WTC11 (cell line): Measurements from ENCODE around the gene LRRC23. TPM values are rescaled to one million over a fixed set of nuclear protein-coding genes. Genes with fewer than 3 reads are reported as not detected.

Source experiments
- ATAC-seq: fragments of 200-7000 bp; cut with Tn5 transposase; 2 replicates; pipeline ENCODE4 v1.10.0; 2021; ENCODE audit warnings: mild to moderate bottlenecking, moderate library complexity
- CTCF ChIA-PET: fragments of 300-600 bp; sonication (Branson Sonifier 250); formaldehyde crosslinking; loops from one replicate; lab custom pipeline; 2021; ENCODE audit warnings: antibody characterized with exemption; lab: Charles Lee
- POLR2A ChIA-PET: fragments of 350-600 bp; sonication (Branson Sonifier 250); formaldehyde crosslinking; loops from one replicate; lab custom pipeline; 2021; ENCODE audit warnings: antibody characterized with exemption; lab: Charles Lee
- DNase-seq: peaks from one replicate; pipeline ENCODE4 v3.0.0; 2021; ENCODE audit warnings: low spot score
- H3K27ac Mint-ChIP-seq: 2 replicates; pipeline ENCODE4 v1.8.0; 2021; ENCODE audit warnings: mixed read lengths
- H3K27me3 Mint-ChIP-seq: 2 replicates; pipeline ENCODE4 v1.8.0; 2021; ENCODE audit warnings: low read depth, mild to moderate bottlenecking, moderate library complexity, mixed read lengths
- H3K36me3 Mint-ChIP-seq: 2 replicates; pipeline ENCODE4 v1.8.0; 2021; ENCODE audit warnings: mixed read lengths
- H3K4me1 Mint-ChIP-seq: 2 replicates; pipeline ENCODE4 v1.8.0; 2022; ENCODE audit warnings: mixed read lengths
- H3K4me3 Mint-ChIP-seq: 2 replicates; pipeline ENCODE4 v1.8.0; 2021; ENCODE audit warnings: mild to moderate bottlenecking, moderate library complexity, mixed read lengths
- H3K9me3 Mint-ChIP-seq: 2 replicates; pipeline ENCODE4 v1.8.0; 2021; ENCODE audit warnings: mixed read lengths
- JUN ChIP-seq: sonication (generic); formaldehyde crosslinking; IDR thresholded peaks from 2 replicates; pipeline ENCODE4 v1.8.0; 2023; ENCODE audit warnings: mild to moderate bottlenecking, missing genetic modification reagents
- KAT7 ChIP-seq: sonication (generic); formaldehyde crosslinking; IDR thresholded peaks from 2 replicates; pipeline ENCODE4 v1.8.1; 2023; ENCODE audit warnings: missing genetic modification reagents, mild to moderate bottlenecking, borderline replicate concordance
- NFE2L1 ChIP-seq: sonication (generic); formaldehyde crosslinking; IDR thresholded peaks from 2 replicates; pipeline ENCODE4 v1.8.1; 2023; ENCODE audit warnings: missing genetic modification reagents
- SP1 ChIP-seq: sonication (generic); formaldehyde crosslinking; conservative IDR thresholded peaks from 2 replicates; pipeline ENCODE4 v1.8.1; 2022; ENCODE audit warnings: missing genetic modification reagents
- ZBTB21 ChIP-seq: sonication (generic); formaldehyde crosslinking; IDR thresholded peaks from 2 replicates; pipeline ENCODE4 v1.8.1; 2023; ENCODE audit warnings: mild to moderate bottlenecking, missing genetic modification reagents, borderline replicate concordance
- ZNF232 ChIP-seq: sonication (generic); formaldehyde crosslinking; IDR thresholded peaks from 2 replicates; pipeline ENCODE4 v1.8.0; 2022; ENCODE audit warnings: mild to moderate bottlenecking, missing genetic modification reagents
- ZNF281 ChIP-seq: sonication (generic); formaldehyde crosslinking; IDR thresholded peaks from 2 replicates; pipeline ENCODE4 v1.8.0; 2023; ENCODE audit warnings: mild to moderate bottlenecking, missing genetic modification reagents
- ZNF423 ChIP-seq: fragments of 250-450 bp; sonication (Bioruptor Pico); IDR thresholded peaks from 2 replicates; pipeline ENCODE4 v2.1.2; 2022; ENCODE audit warnings: mild to moderate bottlenecking, moderate library complexity
- microRNA-seq: library from miRNA; unstranded; fragments of <30 nt; microRNA quantifications from one replicate; pipeline ENCODE4 v1.2.0, GENCODE V29; 2022; ENCODE audit warnings: borderline number of aligned reads
- total RNA-seq: library from RNA; stranded (reverse); gene quantifications from 3 replicates; pipeline ENCODE4 v1.2.3, GENCODE V29; 2021

LRRC23 gene
- total RNA-seq, 1 experiment from 2014 or later = 3.1 TPM

GRCh38 chr12:6963016-6963731 lies 58.6 kb downstream of the LRRC23 start:
- no peak overlapping the region for H3K27ac Mint-ChIP-seq
- H3K9me3 Mint-ChIP-seq = no peaks in the 10 kb centered on the region
- H3K4me1 Mint-ChIP-seq = peaks cover 55% of the 10 kb centered on the region
- H3K36me3 Mint-ChIP-seq = peaks cover 30% of the 10 kb centered on the region
- DNase-seq (peak; percentile 83), ATAC-seq (peak; percentile 35)
- H3K4me3 Mint-ChIP-seq = peak overlapping the region; percentile 75
- no peaks in the 10 kb centered on the region for H3K27me3 Mint-ChIP-seq
- ChIA-PET CTCF (interaction anchor here (0.8 to 9.7 kb wide), 15 partner anchors 11 to 150 kb away, joined by 3 to 296 read pairs (median 10); partner anchors contain the start of genes ATN1, C12orf57, LPCAT3 and PTPN6), POLR2A (interaction anchor here (0.9 to 6.6 kb wide), 7 partner anchors 18 to 90 kb away, joined by 3 to 167 read pairs (median 5); partner anchors contain the start of genes C12orf57, LPCAT3, RNU7-1 and SPSB2)
- TF ChIP-seq ZNF232 (CRISPR knock-in tag) (peak; percentile 51; the same call in 1 of the 2 replicates), JUN (CRISPR knock-in tag) (no peak), NFE2L1 (peak; percentile 31; the same call in 1 of the 2 replicates), ZNF281 (CRISPR knock-in tag) (0 out of 2 replicates have a peak, but pooled peaks have one; percentile 34), ZBTB21 (CRISPR knock-in tag) (no peak), KAT7 (peak; percentile 62; the same call in 1 of the 2 replicates), ZNF423 (peak; percentile 40; the same call in 1 of the 2 replicates), SP1 (peak; percentile 53; the same call in 1 of the 2 replicates)

Small RNA genes lying within 50 kb of the gene (microRNA-seq; reads per million reads assigned to microRNA genes)
- gene MIR141 (77.2 reads per million, percentile 60 among the genes with 10 or more reads in this experiment), gene MIR200C (9,020 reads per million, percentile 99 among the genes with 10 or more reads in this experiment)

Other genes starting within 250 kb of the LRRC23 start
- 23.0 to 27.4 TPM (median 26.7 TPM) in 3 replicates for gene ING4, start 241.7 kb upstream of the LRRC23 start, total RNA-seq
- gene ZNF384, start 215.4 kb upstream of the LRRC23 start, total RNA-seq = 63.8 to 64.7 TPM (median 64.4 TPM) in 3 replicates
- gene PIANP, start 204.0 kb upstream of the LRRC23 start, total RNA-seq = 7.7 to 9.9 TPM (median 8.2 TPM) in 3 replicates
- 41.2 to 43.8 TPM (median 41.4 TPM) in 3 replicates for gene COPS7A, start 180.8 kb upstream of the LRRC23 start, total RNA-seq
- gene MLF2, start 151.7 kb upstream of the LRRC23 start, total RNA-seq = 226 to 236 TPM (median 229 TPM) in 3 replicates
- gene PTMS, start 138.5 kb upstream of the LRRC23 start, total RNA-seq = 370 to 539 TPM (median 525 TPM) in 3 replicates
- 2.4 to 2.6 TPM (median 2.6 TPM) in 3 replicates for gene LAG3, start 132.3 kb upstream of the LRRC23 start, total RNA-seq
- gene CD4, start 115.3 kb upstream of the LRRC23 start, total RNA-seq = 2.5 to 3.3 TPM (median 2.7 TPM) in 3 replicates
- gene GPR162, start 83.0 kb upstream of the LRRC23 start, total RNA-seq = 7.3 to 9.3 TPM (median 8.2 TPM) in 3 replicates
- gene P3H3, start 76.4 kb upstream of the LRRC23 start, total RNA-seq = 49.9 to 55.7 TPM (median 50.7 TPM) in 3 replicates
- 14.0 to 16.5 TPM (median 14.3 TPM) in 3 replicates for gene GNB3, start 63.9 kb upstream of the LRRC23 start, total RNA-seq
- gene CDCA3, start 53.5 kb upstream of the LRRC23 start, total RNA-seq = 47.1 to 61.8 TPM (median 49.1 TPM) in 3 replicates
- gene USP5, start 52.7 kb upstream of the LRRC23 start, total RNA-seq = 141 to 158 TPM (median 149 TPM) in 3 replicates
- 1,045 to 1,242 TPM (median 1,195 TPM) in 3 replicates for gene TPI1, start 37.3 kb upstream of the LRRC23 start, total RNA-seq
- gene SPSB2, start 31.5 kb upstream of the LRRC23 start, total RNA-seq = 21.2 to 25.5 TPM (median 22.7 TPM) in 3 replicates
- gene ENO2, start 9.8 kb downstream of the LRRC23 start, total RNA-seq = 118 to 170 TPM (median 165 TPM) in 3 replicates
- gene ATN1, start 23.1 kb downstream of the LRRC23 start, total RNA-seq = 80.0 to 87.1 TPM (median 80.5 TPM) in 3 replicates
- gene RNU7-1, start 39.0 kb downstream of the LRRC23 start, total RNA-seq = not detected in 3 replicates
- 158 to 181 TPM (median 172 TPM) in 3 replicates for gene C12orf57, start 39.2 kb downstream of the LRRC23 start, total RNA-seq
- gene PTPN6, start 46.5 kb downstream of the LRRC23 start, total RNA-seq = 27.1 to 34.7 TPM (median 34.5 TPM) in 3 replicates
- 350 to 397 TPM (median 352 TPM) in 3 replicates for gene PHB2, start 65.8 kb downstream of the LRRC23 start, total RNA-seq
- gene EMG1, start 66.1 kb downstream of the LRRC23 start, total RNA-seq = 59.3 to 78.6 TPM (median 59.8 TPM) in 3 replicates
- 35.3 to 40.0 TPM (median 36.2 TPM) in 3 replicates for gene LPCAT3, start 113.7 kb downstream of the LRRC23 start, total RNA-seq
- 6.2 to 8.8 TPM (median 7.6 TPM) in 3 replicates for gene C1S, start 155.9 kb downstream of the LRRC23 start, total RNA-seq
- 8.4 to 9.8 TPM (median 8.9 TPM) in 3 replicates for gene C1R, start 187.6 kb downstream of the LRRC23 start, total RNA-seq
- gene C1RL, start 204.4 kb downstream of the LRRC23 start, total RNA-seq = 17.7 to 23.7 TPM (median 22.9 TPM) in 3 replicates
- gene RBP5, start 224.1 kb downstream of the LRRC23 start, total RNA-seq = 4.1 to 5.4 TPM (median 4.7 TPM) in 3 replicates
- gene CLSTN3, start 225.5 kb downstream of the LRRC23 start, total RNA-seq = 23.7 to 28.2 TPM (median 24.7 TPM) in 3 replicates